HEK293T (cell line): ENCODE measurements around the gene DLEC1.
"Not testable (repeated sequence)": the region's sequence is repeated elsewhere in the genome, so short reads cannot be mapped to it uniquely, and the experiment has no call there.

ENCODE experiments used
- CTCF ChIA-PET: fragments of 350-600 bp; formaldehyde crosslinking; extraction: SDS; loops from one replicate; lab custom pipeline; 2021; ENCODE audit warnings: antibody characterized with exemption, inconsistent platforms; lab: Yijun Ruan, JAX
- POLR2A ChIA-PET: fragments of 350-600 bp; formaldehyde crosslinking; extraction: SDS; loops from one replicate; lab custom pipeline; 2020; ENCODE audit warnings: antibody characterized with exemption, inconsistent platforms; lab: Yijun Ruan, JAX
- DNase-seq: peaks from one replicate; pipeline ENCODE4 v3.0.0; 2012; ENCODE audit warnings: mixed read lengths; ENCODE audit errors: extremely low spot score
- ARNT ChIP-seq: fragments of 450-650 bp; IDR thresholded peaks from 2 replicates; pipeline ENCODE4 v1.6.1; 2017; ENCODE audit warnings: mild to moderate bottlenecking
- BHLHE40 ChIP-seq: fragments of 450-650 bp; IDR thresholded peaks from 2 replicates; pipeline ENCODE4 v1.6.1; 2016; ENCODE audit warnings: mild to moderate bottlenecking, moderate library complexity, borderline replicate concordance
- CTBP1 ChIP-seq: fragments of 450-650 bp; IDR thresholded peaks from 2 replicates; pipeline ENCODE4 v1.6.1; 2016; ENCODE audit warnings: borderline replicate concordance
- ELF4 ChIP-seq: fragments of 450-650 bp; IDR thresholded peaks from 2 replicates; pipeline ENCODE4 v1.6.1; 2017; ENCODE audit warnings: antibody characterized with exemption
- FOXA1 ChIP-seq: fragments of 450-650 bp; IDR thresholded peaks from 2 replicates; pipeline ENCODE4 v1.6.1; 2016; ENCODE audit warnings: mild to moderate bottlenecking
- FOXK2 ChIP-seq: fragments of 450-650 bp; IDR thresholded peaks from 2 replicates; pipeline ENCODE4 v1.6.1; 2016; ENCODE audit warnings: mild to moderate bottlenecking
- FOXM1 ChIP-seq: fragments of 450-650 bp; IDR thresholded peaks from 2 replicates; pipeline ENCODE4 v1.6.1; 2017; ENCODE audit warnings: mild to moderate bottlenecking, borderline replicate concordance
- HDGF ChIP-seq: fragments of 450-650 bp; IDR thresholded peaks from 2 replicates; pipeline ENCODE4 v1.6.1; 2017; ENCODE audit warnings: antibody characterized with exemption, borderline replicate concordance
- L3MBTL2 ChIP-seq: fragments of 450-650 bp; conservative IDR thresholded peaks from 2 replicates; pipeline ENCODE4 v1.6.1; 2016; ENCODE audit warnings: mild to moderate bottlenecking
- LEF1 ChIP-seq: fragments of 450-650 bp; IDR thresholded peaks from 2 replicates; pipeline ENCODE4 v1.6.1; 2017; ENCODE audit warnings: mild to moderate bottlenecking, borderline replicate concordance
- NFRKB ChIP-seq: fragments of 450-650 bp; IDR thresholded peaks from 2 replicates; pipeline ENCODE4 v1.6.1; 2016; ENCODE audit warnings: mild to moderate bottlenecking, moderate library complexity
- PKNOX1 ChIP-seq: fragments of 450-650 bp; IDR thresholded peaks from 2 replicates; pipeline ENCODE4 v1.6.1; 2016
- SP1 ChIP-seq: fragments of 450-650 bp; IDR thresholded peaks from 2 replicates; pipeline ENCODE4 v1.6.1; 2017
- SUZ12 ChIP-seq: fragments of 450-650 bp; IDR thresholded peaks from 2 replicates; pipeline ENCODE4 v1.6.1; 2016; ENCODE audit warnings: mild to moderate bottlenecking
- TARDBP ChIP-seq: fragments of 450-650 bp; IDR thresholded peaks from 2 replicates; pipeline ENCODE4 v1.6.1; 2016
- ZNF384 ChIP-seq: fragments of 450-650 bp; IDR thresholded peaks from 2 replicates; pipeline ENCODE4 v1.6.1; 2016

DLEC1 gene

GRCh38 chr3:38049358-38050126, 10.5 kb downstream of the DLEC1 start:
- ChIA-PET CTCF (no interaction called here), POLR2A (no interaction called here)
- no peak for DNase-seq
- TF ChIP-seq NFRKB = no peak

GRCh38 chr3:38051131-38051530, 12.1 kb downstream of the DLEC1 start:
- TF ChIP-seq LEF1 (no peak), FOXK2 (no peak), BHLHE40 (no peak), TARDBP (no peak), ARNT (no peak), L3MBTL2 (no peak), ELF4 (no peak), HDGF (no peak), SP1 (no peak), NFRKB (no peak), FOXM1 (no peak), FOXA1 (no peak), PKNOX1 (no peak), SUZ12 (no peak), ZNF384 (no peak), CTBP1 (no peak)
- no peak for DNase-seq
- POLR2A ChIA-PET = no interaction called here
- CTCF ChIA-PET = no interaction called here

- POLR2A ChIA-PET = not testable (repeated sequence)
Measured at GRCh38 chr3:38053286-38053685, 14.3 kb downstream of the DLEC1 start.

GRCh38 chr3:38053813-38054498, 14.9 kb downstream of the DLEC1 start:
- DNase-seq, CTCF ChIA-PET, POLR2A ChIA-PET: not testable (repeated sequence)

More at GRCh38 chr3:38053286-38053685, 14.3 kb downstream of the DLEC1 start:
- DNase-seq, CTCF ChIA-PET: not testable (repeated sequence)

GRCh38 chr3:38054499-38055001, 15.5 kb downstream of the DLEC1 start:
- ChIA-PET POLR2A (no interaction called here), CTCF (no interaction called here)
- TF ChIP-seq ZNF384 (no peak), FOXA1 (no peak), L3MBTL2 (no peak), BHLHE40 (no peak), SUZ12 (no peak), ARNT (no peak), CTBP1 (no peak), TARDBP (no peak), FOXM1 (no peak), NFRKB (no peak), HDGF (no peak), LEF1 (no peak), SP1 (no peak), FOXK2 (no peak)
- no peak for DNase-seq

- DNase-seq = no peak
- ChIA-PET POLR2A (no interaction called here), CTCF (no interaction called here)
Measured at GRCh38 chr3:38059148-38059547, 20.1 kb downstream of the DLEC1 start.

GRCh38 chr3:38059591-38059990, 20.6 kb downstream of the DLEC1 start:
- ChIA-PET CTCF (no interaction called here), POLR2A (no interaction called here)
- DNase-seq = no peak
- TF ChIP-seq ELF4 = no peak
- no peak for TF ChIP-seq HDGF
- TF ChIP-seq SUZ12 = no peak
- no peak for TF ChIP-seq ARNT
- TF ChIP-seq SP1 = no peak
- no peak for TF ChIP-seq BHLHE40
- no peak for TF ChIP-seq ZNF384

More at GRCh38 chr3:38059148-38059547, 20.1 kb downstream of the DLEC1 start:
- no peak for TF ChIP-seq ZNF384
- TF ChIP-seq LEF1 = no peak
- no peak for TF ChIP-seq ELF4
- TF ChIP-seq TARDBP = no peak
- no peak for TF ChIP-seq SP1
- no peak for TF ChIP-seq HDGF
- no peak for TF ChIP-seq L3MBTL2
- no peak for TF ChIP-seq SUZ12
- no peak for TF ChIP-seq FOXM1

- TF ChIP-seq SP1 (no peak), BHLHE40 (no peak), PKNOX1 (no peak)
- DNase-seq = no peak
- CTCF ChIA-PET = no interaction called here
- POLR2A ChIA-PET = no interaction called here
Measured at GRCh38 chr3:38062809-38063208, 23.8 kb downstream of the DLEC1 start.

GRCh38 chr3:38064453-38064852, 25.4 kb downstream of the DLEC1 start:
- POLR2A ChIA-PET, DNase-seq, CTCF ChIA-PET: not testable (repeated sequence)
